H1 (cell line): ENCODE measurements around the gene ASCC1.

Source experiments
- EP300 ChIP-seq, 2 experiments: IDR thresholded peaks; 1 replicate in 1 of 2; 2 replicates in 1 of 2; pipeline ENCODE4 v1.6.1; 2011 to 2012; ENCODE audit warnings: low read depth in 2 of 2, low read length in 2 of 2, mild to moderate bottlenecking in 2 of 2, borderline replicate concordance in 1 of 2, inconsistent platforms in 1 of 2, moderate library complexity in 1 of 2
- NRF1 ChIP-seq: IDR thresholded peaks from 2 replicates; pipeline ENCODE4 v1.6.1; 2011; ENCODE audit warnings: mild to moderate bottlenecking, low read depth, low read length, improper control_type of control experiment
- POLR2A ChIP-seq, 2 experiments: IDR thresholded peaks; 1 replicate in 1 of 2; 2 replicates in 1 of 2; pipeline ENCODE4 v1.6.1; 2011; ENCODE audit warnings: low read depth in 2 of 2, low read length in 2 of 2, mild to moderate bottlenecking in 2 of 2; ENCODE audit errors: control extremely low read depth in 1 of 2
- RAD21 ChIP-seq, 2 experiments: IDR thresholded peaks in 1 of 2; conservative IDR thresholded peaks in 1 of 2; 2 replicates each; pipeline ENCODE4 v1.6.1; 2011; ENCODE audit warnings: low read depth in 2 of 2, low read length in 2 of 2, improper control_type of control experiment in 1 of 2, inconsistent platforms in 1 of 2, mild to moderate bottlenecking in 1 of 2, moderate library complexity in 1 of 2
- TF ChIP-seq, protein P1 (sequence below), 3 experiments: IDR thresholded peaks; 1 replicate in 2 of 3; 2 replicates in 1 of 3; pipeline versions ENCODE4 v1.5.1 to v1.6.1; 2011; ENCODE audit warnings: low read length in 3 of 3, mild to moderate bottlenecking in 3 of 3, inconsistent platforms in 2 of 3, low read depth in 1 of 3, moderate library complexity in 1 of 3; ENCODE audit not compliant: insufficient read depth in 1 of 3; ENCODE audit errors: control extremely low read depth in 1 of 3

DNA sequence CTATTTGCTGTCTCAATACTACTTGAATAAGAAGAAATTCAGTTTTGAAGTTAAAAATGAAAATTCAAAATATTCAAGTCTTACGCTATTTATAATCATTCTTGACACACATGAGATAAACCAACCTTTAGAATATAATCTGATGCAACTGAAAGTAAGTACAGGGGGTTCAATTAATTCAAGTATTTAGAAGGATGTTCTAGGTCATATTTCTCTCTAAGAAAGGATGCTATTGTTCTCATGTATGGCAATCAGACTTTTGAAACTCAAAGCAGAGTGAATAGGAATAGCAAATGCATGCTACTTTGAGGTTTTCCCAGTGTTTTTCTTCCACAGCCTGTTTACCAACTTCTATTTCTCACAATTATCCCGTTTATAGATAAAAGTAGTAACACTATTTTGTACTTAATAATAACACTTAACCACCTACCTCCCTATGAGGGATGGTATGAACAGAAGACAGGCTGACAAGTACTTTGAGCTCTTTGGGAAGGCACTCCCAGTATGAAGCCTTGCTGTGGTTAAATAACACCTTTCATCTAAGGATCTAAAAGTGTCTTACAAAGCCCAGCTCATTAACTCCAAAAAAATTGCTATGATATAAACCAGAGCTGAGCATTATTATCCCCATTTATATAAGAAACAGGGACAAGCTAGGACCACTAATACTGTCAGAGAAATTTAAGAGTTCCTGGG is 109.8 kb downstream of the ASCC1 start:
- no peak for TF ChIP-seq NRF1
- TF ChIP-seq, protein P1, sequence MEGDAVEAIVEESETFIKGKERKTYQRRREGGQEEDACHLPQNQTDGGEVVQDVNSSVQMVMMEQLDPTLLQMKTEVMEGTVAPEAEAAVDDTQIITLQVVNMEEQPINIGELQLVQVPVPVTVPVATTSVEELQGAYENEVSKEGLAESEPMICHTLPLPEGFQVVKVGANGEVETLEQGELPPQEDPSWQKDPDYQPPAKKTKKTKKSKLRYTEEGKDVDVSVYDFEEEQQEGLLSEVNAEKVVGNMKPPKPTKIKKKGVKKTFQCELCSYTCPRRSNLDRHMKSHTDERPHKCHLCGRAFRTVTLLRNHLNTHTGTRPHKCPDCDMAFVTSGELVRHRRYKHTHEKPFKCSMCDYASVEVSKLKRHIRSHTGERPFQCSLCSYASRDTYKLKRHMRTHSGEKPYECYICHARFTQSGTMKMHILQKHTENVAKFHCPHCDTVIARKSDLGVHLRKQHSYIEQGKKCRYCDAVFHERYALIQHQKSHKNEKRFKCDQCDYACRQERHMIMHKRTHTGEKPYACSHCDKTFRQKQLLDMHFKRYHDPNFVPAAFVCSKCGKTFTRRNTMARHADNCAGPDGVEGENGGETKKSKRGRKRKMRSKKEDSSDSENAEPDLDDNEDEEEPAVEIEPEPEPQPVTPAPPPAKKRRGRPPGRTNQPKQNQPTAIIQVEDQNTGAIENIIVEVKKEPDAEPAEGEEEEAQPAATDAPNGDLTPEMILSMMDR (IDR thresholded peaks at IDR 0.05; ENCODE audit: control extremely low read depth in 1 of 3, insufficient read depth in 1 of 3, low read depth in 1 of 3, low read length in 3 of 3), result no peak
- TF ChIP-seq RAD21 (IDR thresholded peaks at IDR 0.05 in 1 of 2, conservative IDR thresholded peaks at IDR 0.05 in 1 of 2; ENCODE audit: low read depth in 2 of 2, low read length in 2 of 2), result no peak
- no peak for TF ChIP-seq POLR2A (IDR thresholded peaks at IDR 0.05; ENCODE audit: control extremely low read depth in 1 of 2, low read depth in 2 of 2, low read length in 2 of 2)
- no peak for TF ChIP-seq EP300 (IDR thresholded peaks at IDR 0.05; ENCODE audit: borderline replicate concordance in 1 of 2, low read depth in 2 of 2, low read length in 2 of 2)
